ENCODE data around the gene NOP10. TPM values are rescaled to one million over a fixed set of nuclear protein-coding genes. Genes with fewer than 3 reads are reported as not detected.

Gene NOP10
- total RNA-seq, 1 experiment from 2014 or later, result 235 TPM

- no peak overlapping the region for H2AK5ac ChIP-seq (ENCODE audit: insufficient read length, low read length)
- H2BK12ac ChIP-seq (ENCODE audit: insufficient read length, low read depth, low read length), result no peak overlapping the region
- WGBS (ENCODE audit: extremely low coverage, insufficient read length, low lambda C conversion rate), result no CpG with 5 or more reads among the region's 16 CpGs
- no peak overlapping the region for H3K18ac ChIP-seq (ENCODE audit: insufficient read length, low read depth, low read length)
- Mint-ChIP-seq H3K4me3 (peak overlapping the region; percentile 81 to 82), H3K27me3 (ENCODE audit: low read depth) (peaks cover 5% of the 10 kb centered on the region; the same call in 1 of the 2 replicates), H3K27ac (peak overlapping the region in 2 of 3 experiments; percentile 53 to 76; a peak in 1 of 7 replicates), H3K9me3 (no peaks in the 10 kb centered on the region), H3K4me1 (peaks cover 10 to 15% of the 10 kb centered on the region in 2 experiments), H3K36me3 (ENCODE audit: insufficient read depth in 1 of 3, low read depth in 3 of 3) (peaks cover 22 to 25% (median 25%) of the 10 kb centered on the region in 3 experiments)
- H3K79me1 ChIP-seq (ENCODE audit: insufficient read depth, low read depth, low read length, poor library complexity, severe bottlenecking), result peaks cover 3% of the 10 kb centered on the region
- no peak overlapping the region for H2BK120ac ChIP-seq (ENCODE audit: low read depth, low read length, poor library complexity, severe bottlenecking)
- no peaks in the 10 kb centered on the region for H3K9me3 ChIP-seq (ENCODE audit: control insufficient read depth, low read depth, low read length)
- no peak overlapping the region for H2AFZ ChIP-seq (ENCODE audit: low read length)
- H4K91ac ChIP-seq (ENCODE audit: insufficient read length, low read depth, low read length), result no peak overlapping the region
- H2BK5ac ChIP-seq (ENCODE audit: insufficient read length, low read length), result no peak overlapping the region
- H3K9ac ChIP-seq (ENCODE audit: extremely low read depth, insufficient read length, low read length), result no peak overlapping the region
- H3T11ph ChIP-seq (ENCODE audit: low read length), result no peak overlapping the region
- H2BK15ac ChIP-seq (ENCODE audit: low read depth, low read length), result no peak overlapping the region
- H3K14ac ChIP-seq (ENCODE audit: insufficient read depth, low read length), result no peak overlapping the region
- H3K27ac ChIP-seq (ENCODE audit: insufficient read length, low read depth, low read length), result no peak overlapping the region
- peaks cover 7% of the 10 kb centered on the region for H3K23me2 ChIP-seq (ENCODE audit: insufficient read length, low read depth, low read length, poor library complexity, severe bottlenecking)
- peaks cover 2% of the 10 kb centered on the region; the same call in 1 of the 2 replicates for H3K4me1 ChIP-seq (ENCODE audit: insufficient read depth, low read length)
- no peak for TF ChIP-seq CTCF (conservative IDR thresholded peaks at IDR 0.05)
- H3K4me2 ChIP-seq (ENCODE audit: insufficient read depth, insufficient read length, low read length), result peak overlapping the region; percentile 76
- no peaks in the 10 kb centered on the region for H4K20me1 ChIP-seq (ENCODE audit: control insufficient read depth, insufficient read depth, insufficient read length)
- no peak overlapping the region for H3K23ac ChIP-seq (ENCODE audit: insufficient read length, low read depth, low read length)
- no peak overlapping the region for H3K56ac ChIP-seq (ENCODE audit: insufficient read length, low read depth, low read length)
- H2BK20ac ChIP-seq (ENCODE audit: low read depth, low read length, poor library complexity, severe bottlenecking), result no peak overlapping the region
- no peak overlapping the region for H4K8ac ChIP-seq (replicated peaks; ENCODE audit: insufficient read length, low read depth, low read length)
- no peak overlapping the region for H3K4ac ChIP-seq (ENCODE audit: low read depth, low read length)
- DNase-seq, result no peak
- no peak overlapping the region for H4K5ac ChIP-seq (ENCODE audit: insufficient read length, low read depth, low read length)
- no peaks in the 10 kb centered on the region for H3K27me3 ChIP-seq (ENCODE audit: insufficient read depth, low read length)
- H3K79me2 ChIP-seq (ENCODE audit: insufficient read depth, low read length), result peaks cover 7% of the 10 kb centered on the region; the same call in 1 of the 2 replicates
Measured at GRCh38 chr15:34338347-34338746, 4.6 kb downstream of the NOP10 start.
